ENCODE data around the gene ACSS1. TPM values are rescaled to one million over a fixed set of nuclear protein-coding genes. Genes with fewer than 3 reads are reported as not detected.

ACSS1 gene
- polyA plus RNA-seq, 1 donor from 2014 or later: 59.8 TPM

DNA sequence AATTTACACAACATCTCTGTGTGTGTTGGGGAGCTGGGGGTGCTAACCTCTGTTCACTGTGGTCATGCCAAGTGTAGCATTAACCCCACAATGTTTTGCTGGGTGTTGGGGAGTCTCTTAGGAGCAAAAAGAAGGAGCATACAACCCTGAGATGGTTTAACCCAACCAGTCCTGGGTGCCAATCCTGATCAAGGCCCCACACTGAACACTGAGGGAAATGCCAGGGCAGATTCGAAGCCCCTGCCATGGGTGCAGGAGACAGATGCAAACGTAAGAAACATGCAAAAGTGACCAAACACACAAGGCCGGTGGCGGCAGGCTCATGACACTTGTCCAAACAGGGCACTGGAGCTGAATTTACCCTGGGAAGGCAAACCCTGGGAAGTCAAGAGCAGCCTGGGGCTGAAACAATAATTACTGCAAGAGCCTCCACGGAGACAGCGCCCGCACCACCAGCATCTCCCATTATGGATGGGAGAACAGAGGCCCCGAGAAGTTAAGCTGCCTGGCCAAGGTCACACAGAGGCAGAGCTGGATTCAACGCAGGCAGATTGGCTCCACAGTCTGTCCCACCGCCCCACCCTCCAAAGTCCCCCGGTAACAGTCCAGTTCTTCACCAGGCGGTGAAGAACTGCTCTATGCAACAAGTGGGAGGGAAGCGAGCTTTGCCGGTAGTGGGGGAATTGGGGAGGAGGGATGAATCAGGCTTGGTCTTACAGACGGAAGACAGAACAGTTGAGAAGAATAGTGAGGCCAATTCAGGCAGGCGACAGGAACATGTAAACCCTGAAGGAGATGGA, 8.5 kb downstream of the ACSS1 start:
- peaks cover 38 to 57% (median 53%) of the 10 kb centered on the region in 3 donors for H3K4me1 Mint-ChIP-seq
- H3K36me3 Mint-ChIP-seq: peaks cover 1% of the 10 kb centered on the region
- H3K9me3 Mint-ChIP-seq: no peaks in the 10 kb centered on the region
- H3K4me3 Mint-ChIP-seq: peak overlapping the region in 3 of 4 donors; percentile 60 to 80 (median 67)
- H3K27me3 Mint-ChIP-seq: peaks cover 2% of the 10 kb centered on the region
- peak overlapping the region in 2 of 3 donors; percentile 40 to 88 for H3K27ac Mint-ChIP-seq

- peak overlapping the region in 1 of 3 donors; percentile 88 for H3K27ac Mint-ChIP-seq
- H3K27me3 Mint-ChIP-seq: peaks cover 2% of the 10 kb centered on the region
- H3K4me3 Mint-ChIP-seq: peak overlapping the region in 1 of 4 donors; percentile 38
- H3K4me1 Mint-ChIP-seq: peaks cover 29 to 53% (median 52%) of the 10 kb centered on the region in 3 donors
- no peaks in the 10 kb centered on the region for H3K9me3 Mint-ChIP-seq
- peaks cover 1% of the 10 kb centered on the region for H3K36me3 Mint-ChIP-seq
Measured at GRCh38 chr20:25048519-25048952, 9.4 kb downstream of the ACSS1 start.

- H3K27me3 Mint-ChIP-seq: peaks cover 2% of the 10 kb centered on the region
- no peaks in the 10 kb centered on the region for H3K9me3 Mint-ChIP-seq
- H3K4me3 Mint-ChIP-seq: no peak overlapping the region
- peaks cover 1% of the 10 kb centered on the region for H3K36me3 Mint-ChIP-seq
- H3K27ac Mint-ChIP-seq: peak overlapping the region in 2 of 3 donors; percentile 50 to 82
- H3K4me1 Mint-ChIP-seq: peaks cover 28 to 54% (median 50%) of the 10 kb centered on the region in 3 donors
Measured at GRCh38 chr20:25047766-25048165, 10.2 kb downstream of the ACSS1 start.

- peaks cover 2% of the 10 kb centered on the region for H3K27me3 Mint-ChIP-seq
- H3K27ac Mint-ChIP-seq: peak overlapping the region; percentile 6 to 82 (median 50)
- H3K4me1 Mint-ChIP-seq: peaks cover 24 to 52% (median 45%) of the 10 kb centered on the region in 3 donors
- H3K36me3 Mint-ChIP-seq: peaks cover 1% of the 10 kb centered on the region
- H3K9me3 Mint-ChIP-seq: no peaks in the 10 kb centered on the region
- peak overlapping the region in 1 of 4 donors; percentile 34 for H3K4me3 Mint-ChIP-seq
Measured at GRCh38 chr20:25046736-25047666, 10.9 kb downstream of the ACSS1 start.

GRCh38 chr20:25046181-25046641, 11.7 kb downstream of the ACSS1 start:
- H3K27me3 Mint-ChIP-seq: peaks cover 2% of the 10 kb centered on the region
- H3K9me3 Mint-ChIP-seq: no peaks in the 10 kb centered on the region
- no peak overlapping the region for H3K4me3 Mint-ChIP-seq
- H3K27ac Mint-ChIP-seq: no peak overlapping the region
- peaks cover 23 to 54% (median 37%) of the 10 kb centered on the region in 3 donors for H3K4me1 Mint-ChIP-seq
- H3K36me3 Mint-ChIP-seq: peaks cover 1% of the 10 kb centered on the region

- no peaks in the 10 kb centered on the region for H3K9me3 Mint-ChIP-seq
- H3K27ac Mint-ChIP-seq: peak overlapping the region; percentile 39 to 91 (median 44)
- H3K4me1 Mint-ChIP-seq: peaks cover 19 to 46% (median 33%) of the 10 kb centered on the region in 3 donors
Measured at GRCh38 chr20:25045343-25045712, 12.6 kb downstream of the ACSS1 start.

DNA sequence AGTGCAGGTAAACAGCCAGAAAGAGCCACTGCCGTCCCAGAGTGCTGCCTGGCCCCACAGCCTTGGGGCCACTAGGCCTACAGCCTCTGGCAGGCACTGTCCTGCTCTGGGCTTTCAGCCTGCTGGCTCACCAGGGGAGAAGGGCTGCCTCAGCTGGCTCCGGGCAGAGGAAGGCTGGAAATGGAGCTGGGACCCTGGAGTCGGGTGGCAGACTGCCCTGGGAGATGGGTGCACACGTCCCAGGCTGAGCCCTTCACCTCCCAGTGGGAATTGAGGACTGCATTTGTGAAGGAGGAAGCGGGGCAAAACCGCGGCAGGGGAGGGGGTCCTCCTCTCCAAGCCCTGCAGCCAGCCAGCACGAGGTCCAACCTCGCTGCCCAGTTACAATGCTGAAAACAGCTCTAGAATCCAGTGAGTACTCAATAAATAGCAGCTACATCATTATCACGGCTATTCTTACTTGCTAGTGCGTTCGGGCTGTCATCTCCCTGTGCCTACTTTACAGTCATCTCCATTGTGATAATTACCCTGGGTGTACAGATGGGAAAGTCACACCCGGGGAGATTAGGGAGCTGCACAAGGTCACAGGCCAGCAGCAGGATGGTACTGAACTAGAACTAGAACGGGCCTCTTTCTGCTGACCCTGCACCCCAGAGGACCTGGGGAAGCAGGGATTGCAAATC, 13.1 kb downstream of the ACSS1 start:
- Mint-ChIP-seq H3K4me1 (peaks cover 19 to 42% (median 29%) of the 10 kb centered on the region in 3 donors), H3K4me3 (peak overlapping the region in 1 of 4 donors; percentile 60), H3K27me3 (peaks cover 2% of the 10 kb centered on the region), H3K27ac (peak overlapping the region in 2 of 3 donors; percentile 44 to 91), H3K36me3 (peaks cover 1% of the 10 kb centered on the region), H3K9me3 (no peaks in the 10 kb centered on the region)

More at GRCh38 chr20:25045343-25045712, 12.6 kb downstream of the ACSS1 start:
- Mint-ChIP-seq H3K4me3 (peak overlapping the region in 2 of 4 donors; percentile 27 to 60), H3K27me3 (peaks cover 2% of the 10 kb centered on the region), H3K36me3 (peaks cover 1% of the 10 kb centered on the region)

DNA sequence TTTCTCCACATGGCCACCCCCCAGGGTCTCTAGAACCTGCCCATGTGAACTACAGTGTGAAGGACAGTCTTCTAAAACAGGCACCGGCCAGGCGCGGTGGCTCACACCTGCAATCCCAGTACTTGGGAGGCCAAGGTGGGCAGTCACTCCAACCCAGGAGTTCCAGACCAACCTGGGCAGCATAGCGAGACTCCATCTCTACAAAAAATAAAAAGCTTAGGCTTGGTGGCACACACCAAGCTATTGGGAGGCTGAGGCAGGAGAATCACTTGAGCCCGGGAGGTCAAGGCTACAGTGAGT, 13.7 kb downstream of the ACSS1 start:
- no peaks in the 10 kb centered on the region for H3K9me3 Mint-ChIP-seq
- H3K27me3 Mint-ChIP-seq: no peaks in the 10 kb centered on the region
- peak overlapping the region in 2 of 3 donors; percentile 59 to 91 for H3K27ac Mint-ChIP-seq
- peaks cover 18 to 36% (median 25%) of the 10 kb centered on the region in 3 donors for H3K4me1 Mint-ChIP-seq
- peak overlapping the region in 2 of 4 donors; percentile 77 to 89 for H3K4me3 Mint-ChIP-seq
- peaks cover 1% of the 10 kb centered on the region for H3K36me3 Mint-ChIP-seq

- H3K27ac Mint-ChIP-seq: peak overlapping the region; percentile 59 to 91 (median 84)
- H3K36me3 Mint-ChIP-seq: no peaks in the 10 kb centered on the region
- H3K9me3 Mint-ChIP-seq: no peaks in the 10 kb centered on the region
- H3K4me3 Mint-ChIP-seq: peak overlapping the region in 3 of 4 donors; percentile 2 to 89 (median 77)
- H3K27me3 Mint-ChIP-seq: no peaks in the 10 kb centered on the region
- peaks cover 14 to 36% (median 26%) of the 10 kb centered on the region in 3 donors for H3K4me1 Mint-ChIP-seq
Measured at GRCh38 chr20:25043499-25044260, 14.3 kb downstream of the ACSS1 start.

- Mint-ChIP-seq H3K27me3 (no peaks in the 10 kb centered on the region), H3K4me3 (peak overlapping the region; percentile 2 to 89 (median 72)), H3K4me1 (peaks cover 20 to 41% (median 31%) of the 10 kb centered on the region in 3 donors), H3K36me3 (no peaks in the 10 kb centered on the region), H3K9me3 (no peaks in the 10 kb centered on the region), H3K27ac (peak overlapping the region; percentile 59 to 95 (median 84))
Measured at GRCh38 chr20:25042531-25043498, 15.1 kb downstream of the ACSS1 start.

GRCh38 chr20:25041813-25042530, 16.0 kb downstream of the ACSS1 start:
- Mint-ChIP-seq H3K4me1 (peaks cover 28 to 50% (median 39%) of the 10 kb centered on the region in 3 donors), H3K27me3 (no peaks in the 10 kb centered on the region), H3K4me3 (peak overlapping the region in 1 of 4 donors; percentile 68), H3K36me3 (no peaks in the 10 kb centered on the region), H3K27ac (peak overlapping the region in 2 of 3 donors; percentile 31 to 91), H3K9me3 (no peaks in the 10 kb centered on the region)

DNA sequence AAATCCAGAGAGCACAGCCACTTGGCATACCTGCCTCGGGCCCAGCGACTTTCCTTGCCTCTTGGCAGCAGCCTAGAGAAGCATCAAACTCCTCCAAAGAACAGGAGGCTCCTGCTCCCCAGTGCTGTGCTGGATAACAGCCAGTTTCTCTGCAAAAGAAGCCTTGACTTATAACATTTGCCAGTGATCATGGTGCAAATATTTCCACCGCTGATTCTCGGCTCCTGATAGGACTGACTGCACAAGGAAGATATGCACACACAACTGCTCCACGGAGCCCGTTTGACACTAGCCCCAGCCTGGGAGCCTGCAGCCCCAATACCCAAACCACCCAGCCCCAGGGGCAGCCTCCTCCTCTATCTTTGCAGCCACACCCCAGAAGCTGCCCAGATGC, 17.5 kb downstream of the ACSS1 start:
- Mint-ChIP-seq H3K4me1 (peaks cover 39 to 56% (median 51%) of the 10 kb centered on the region in 3 donors), H3K27me3 (no peaks in the 10 kb centered on the region), H3K4me3 (no peak overlapping the region), H3K9me3 (no peaks in the 10 kb centered on the region), H3K27ac (peak overlapping the region in 2 of 3 donors; percentile 31 to 64), H3K36me3 (no peaks in the 10 kb centered on the region)

Data from IgD-negative memory B cell (primary cell).